ENCODE measurements around the gene USP12. TPM values are rescaled to one million over a fixed set of nuclear protein-coding genes. Genes with fewer than 3 reads are reported as not detected.
"Not testable (repeated sequence)": the region's sequence is repeated elsewhere in the genome, so short reads cannot be mapped to it uniquely, and the experiment has no call there.

The USP12 gene
- total RNA-seq, 1 donor from 2014 or later: 20.1 TPM

- intact Hi-C loops (cut with DNase I): no loop called here
- DNase-seq (ENCODE audit: missing footprints) (no peak), ATAC-seq (no peak)
Observed at GRCh38 chr13:27101847-27102246, 69.8 kb downstream of the USP12 start.

- ATAC-seq: no peak
- intact Hi-C loops (cut with DNase I): no loop called here
- DNase-seq (ENCODE audit: missing footprints): no peak
Observed at GRCh38 chr13:27101289-27101688, 70.3 kb downstream of the USP12 start.

GRCh38 chr13:27097691-27098090 lies 73.9 kb downstream of the USP12 start:
- intact Hi-C loops (cut with DNase I): no loop called here
- DNase-seq (ENCODE audit: missing footprints) (no peak), ATAC-seq (no peak)

- ATAC-seq (no peak), DNase-seq (ENCODE audit: missing footprints) (no peak)
- intact Hi-C loops (cut with DNase I): no loop called here
Observed at GRCh38 chr13:27091451-27091850, 80.2 kb downstream of the USP12 start.

GRCh38 chr13:27088619-27089018 lies 83.0 kb downstream of the USP12 start:
- DNase-seq (ENCODE audit: missing footprints) (no peak), ATAC-seq (no peak)
- intact Hi-C loops (cut with DNase I): no loop called here

- intact Hi-C loops (cut with DNase I): no loop called here
- DNase-seq (ENCODE audit: missing footprints) (no peak), ATAC-seq (no peak)
Observed at GRCh38 chr13:27086599-27087265, 84.9 kb downstream of the USP12 start.

- ATAC-seq: no peak
- no peak for DNase-seq (ENCODE audit: missing footprints)
- intact Hi-C loops (cut with DNase I): no loop called here
Observed at GRCh38 chr13:27083183-27083582, 88.4 kb downstream of the USP12 start.

- intact Hi-C loops (cut with DNase I): no loop called here
- no peak for DNase-seq (ENCODE audit: missing footprints)
- no peak for ATAC-seq
Observed at GRCh38 chr13:27081893-27082679, 89.5 kb downstream of the USP12 start.

GRCh38 chr13:27080018-27080948 lies 91.3 kb downstream of the USP12 start:
- intact Hi-C loops (cut with DNase I): no loop called here
- ATAC-seq (no peak), DNase-seq (ENCODE audit: missing footprints) (no peak)

GRCh38 chr13:27079421-27079958 lies 92.1 kb downstream of the USP12 start:
- intact Hi-C loops (cut with DNase I): no loop called here
- ATAC-seq: no peak
- DNase-seq (ENCODE audit: missing footprints): no peak

GRCh38 chr13:27077451-27077850 lies 94.2 kb downstream of the USP12 start:
- DNase-seq (ENCODE audit: missing footprints) (no peak), ATAC-seq (no peak)
- intact Hi-C loops (cut with DNase I): no loop called here

- ATAC-seq (no peak), DNase-seq (ENCODE audit: missing footprints) (no peak)
- intact Hi-C loops (cut with DNase I): no loop called here
Observed at GRCh38 chr13:27076421-27076820, 95.2 kb downstream of the USP12 start.

GRCh38 chr13:27073186-27073585 lies 98.4 kb downstream of the USP12 start:
- intact Hi-C loops (cut with DNase I): no loop called here
- DNase-seq (ENCODE audit: missing footprints) (no peak), ATAC-seq (no peak)

GRCh38 chr13:27066123-27066522 lies 105.5 kb downstream of the USP12 start:
- intact Hi-C loops (cut with DNase I); DNase-seq (ENCODE audit: missing footprints); ATAC-seq: not testable (repeated sequence)

GRCh38 chr13:27065582-27065981 lies 106.0 kb downstream of the USP12 start:
- no peak for DNase-seq (ENCODE audit: missing footprints)
- intact Hi-C loops (cut with DNase I): no loop called here
- ATAC-seq: no peak

GRCh38 chr13:27064252-27064995 lies 107.2 kb downstream of the USP12 start:
- no peak for DNase-seq (ENCODE audit: missing footprints)
- intact Hi-C loops (cut with DNase I): no loop called here
- no peak for ATAC-seq

GRCh38 chr13:27057817-27058216 lies 113.8 kb downstream of the USP12 start:
- no peak for DNase-seq (ENCODE audit: missing footprints)
- intact Hi-C loops (cut with DNase I): no loop called here
- ATAC-seq: no peak

- ATAC-seq: no peak
- intact Hi-C loops (cut with DNase I): no loop called here
- no peak for DNase-seq (ENCODE audit: missing footprints)
Observed at GRCh38 chr13:27055526-27055925, 116.1 kb downstream of the USP12 start.

Measured in Right ventricle myocardium inferior (tissue), 1 donor.